Sigmoid colon (tissue), 7 donors: ENCODE measurements around the gene GZF1. TPM values are rescaled to one million over a fixed set of nuclear protein-coding genes. Genes with fewer than 3 reads are reported as not detected.

Experiments used
- DNase-seq: peaks from one replicate; pipeline ENCODE4 v3.0.0-alpha.2; 2019
- H3K27ac ChIP-seq, 4 donors: fragments of 200-600 bp; sonication (generic); one replicate each; pipeline ENCODE4 v1.5.1; 2016 to 2019; ENCODE audit warnings: mild to moderate bottlenecking in 1 of 4
- H3K27me3 ChIP-seq, 3 donors: fragments of 200-600 bp; sonication (generic); one replicate each; pipeline ENCODE4 v1.5.1; 2019; ENCODE audit warnings: mild to moderate bottlenecking in 1 of 3
- H3K36me3 ChIP-seq, 4 donors: fragments of 200-600 bp; sonication (generic); one replicate each; pipeline ENCODE4 v1.5.1; 2016 to 2019
- H3K4me1 ChIP-seq, 4 donors: fragments of 200-600 bp; sonication (generic); one replicate each; pipeline ENCODE4 v1.5.1; 2017 to 2019
- H3K4me3 ChIP-seq, 4 donors: fragments of 200-600 bp; sonication (generic); one replicate each; pipeline ENCODE4 v1.5.1; 2017 to 2019; ENCODE audit warnings: mild to moderate bottlenecking in 2 of 4, moderate library complexity in 1 of 4
- H3K9me3 ChIP-seq, 4 donors: fragments of 200-600 bp in 3 of 4; sonication (generic) in 3 of 4; one replicate each; pipeline versions ENCODE4 v1.5.1 to v1.6.1; 2013 to 2019
- CTCF ChIP-seq, 4 experiments: fragments of 450-650 bp in 3 of 4; fragments of 200-600 bp in 1 of 4; IDR thresholded peaks; one replicate each; pipeline ENCODE4 v1.5.1; 2016 to 2019; ENCODE audit warnings: antibody characterized with exemption in 4 of 4, mild to moderate bottlenecking in 3 of 4, moderate library complexity in 2 of 4
- EP300 ChIP-seq, 4 donors: sonication (generic); formaldehyde crosslinking; IDR thresholded peaks; one replicate each; pipeline ENCODE4 v1.6.1; 2017; ENCODE audit warnings: antibody characterized with exemption in 4 of 4
- POLR2A ChIP-seq, 2 donors: fragments of 450-650 bp; IDR thresholded peaks; one replicate each; pipeline ENCODE4 v1.6.1; 2016; ENCODE audit warnings: antibody characterized with exemption in 2 of 2, mild to moderate bottlenecking in 2 of 2, moderate library complexity in 2 of 2
- POLR2AphosphoS5 ChIP-seq, 4 donors: sonication (generic); formaldehyde crosslinking; IDR thresholded peaks; one replicate each; pipeline ENCODE4 v1.6.1; 2017; ENCODE audit warnings: antibody characterized with exemption in 4 of 4
- WGBS, 2 donors: extraction: QIAGEN DNeasy Blood & Tissue Kit; methylation state at CpG; one replicate each; pipeline ENCODE4 v1.1.7; 2013; 5-methylcytosine and 5-hydroxymethylcytosine counted together
- intact Hi-C: fragments of 100-400 bp; cut with DNase I; formaldehyde crosslinking; loops from one replicate; pipeline ENCODE4 v1.15.1; 2023
- polyA plus RNA-seq, 3 donors: library from polyadenylated mRNA; stranded (reverse); fragments of 200-250 nt; gene quantifications; one replicate each; pipeline ENCODE4 v1.2.3, GENCODE V29; 2013
- total RNA-seq, 4 donors: library from RNA; depleted of rRNA; stranded (reverse); fragments of >200 nt; gene quantifications; one replicate each; pipeline ENCODE4 v1.1.0, GENCODE V29; 2016
- donor health status: healthy with polysubstance abuse.
- donor health status: Bipolar disorder and iron deficiency.
- donor health status: healthy.

GZF1 gene
- total and polyA plus RNA-seq, 7 donors, result 2.4 to 17.5 (median 13.0) TPM

- DNase-seq, result no peak
- Histone ChIP-seq H3K4me1 (peaks cover 0 to 40% (median 19%) of the 10 kb centered on the region in 4 donors), H3K27me3 (no peaks in the 10 kb centered on the region), H3K9me3 (no peaks in the 10 kb centered on the region), H3K27ac (no peak overlapping the region), H3K4me3 (no peak overlapping the region), H3K36me3 (no peaks in the 10 kb centered on the region)
- 88 to 94% methylated on average over 2 of the region's 2 CpGs for WGBS, 2 donors
- TF ChIP-seq EP300 (IDR thresholded peaks at IDR 0.05) (no peak), POLR2A (IDR thresholded peaks at IDR 0.05) (no peak), CTCF (IDR thresholded peaks at IDR 0.05) (no peak), POLR2AphosphoS5 (IDR thresholded peaks at IDR 0.05) (no peak)
- intact Hi-C loops, result no loop called here
Observed at GRCh38 chr20:23407781-23408464, 45.9 kb downstream of the GZF1 start.

DNA sequence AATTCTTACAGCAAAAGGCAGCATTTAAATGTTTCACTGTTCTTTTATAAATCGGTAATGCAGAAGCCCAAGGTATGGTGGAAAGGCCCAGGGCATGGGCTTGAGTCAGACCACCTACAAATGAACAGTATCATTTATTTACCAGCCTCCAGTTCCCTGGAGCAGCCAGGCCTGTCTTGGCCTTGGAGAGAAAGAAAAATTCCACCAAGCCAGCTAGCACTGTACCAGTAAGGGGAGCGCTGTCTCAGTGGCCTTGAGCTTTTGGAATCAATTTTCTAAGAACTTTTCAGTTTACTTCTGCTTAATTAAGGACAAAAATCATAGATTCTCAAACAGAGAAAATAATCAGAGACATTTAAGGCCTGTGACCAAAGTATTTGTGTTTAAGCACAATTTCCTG is 47.0 kb downstream of the GZF1 start:
- peaks cover 0 to 31% (median 14%) of the 10 kb centered on the region in 4 donors for H3K4me1 ChIP-seq

DNA sequence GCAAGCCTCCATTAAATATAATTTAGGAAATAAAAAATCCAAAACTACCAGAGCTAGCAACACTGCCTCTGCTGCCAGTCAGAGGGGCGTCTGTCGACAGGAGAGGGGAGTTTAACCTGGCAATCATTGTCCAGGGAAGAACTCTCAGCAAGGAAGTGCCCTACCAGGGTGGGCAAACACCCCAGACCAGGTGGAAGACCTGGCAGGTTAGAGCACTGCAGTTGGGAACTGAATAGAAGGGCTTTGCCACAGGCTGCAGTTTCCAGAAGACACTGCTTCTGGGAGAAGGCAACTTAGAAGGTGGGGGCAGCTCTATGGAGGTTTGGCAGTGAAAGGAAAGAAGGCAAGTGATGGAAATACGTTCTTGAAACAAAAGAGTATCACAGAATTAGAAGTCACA is 47.8 kb downstream of the GZF1 start:
- WGBS, 2 donors, result 91 to 92% methylated on average over 3 of the region's 3 CpGs
- Histone ChIP-seq H3K4me1 (peaks cover 0 to 24% (median 8%) of the 10 kb centered on the region in 4 donors), H3K36me3 (no peaks in the 10 kb centered on the region), H3K27me3 (no peaks in the 10 kb centered on the region), H3K27ac (no peak overlapping the region), H3K4me3 (no peak overlapping the region), H3K9me3 (no peaks in the 10 kb centered on the region)
- DNase-seq, result no peak
- intact Hi-C loops, result no loop called here
- no peak for TF ChIP-seq POLR2AphosphoS5 (IDR thresholded peaks at IDR 0.05)
- no peak for TF ChIP-seq POLR2A (IDR thresholded peaks at IDR 0.05)
- TF ChIP-seq EP300 (IDR thresholded peaks at IDR 0.05), result no peak
- TF ChIP-seq CTCF (IDR thresholded peaks at IDR 0.05), result no peak

More for the DNA sequence above, 47.0 kb downstream of the GZF1 start:
- no peak overlapping the region for H3K4me3 ChIP-seq
- intact Hi-C loops, result no loop called here
- WGBS, 2 donors, result 94 to 97% methylated on average over 2 of the region's 2 CpGs
- no peaks in the 10 kb centered on the region for H3K27me3 ChIP-seq
- no peaks in the 10 kb centered on the region for H3K9me3 ChIP-seq
- no peak for TF ChIP-seq CTCF (IDR thresholded peaks at IDR 0.05)
- TF ChIP-seq POLR2A (IDR thresholded peaks at IDR 0.05), result no peak
- TF ChIP-seq EP300 (IDR thresholded peaks at IDR 0.05), result no peak
- no peak for TF ChIP-seq POLR2AphosphoS5 (IDR thresholded peaks at IDR 0.05)
- H3K27ac ChIP-seq, result no peak overlapping the region
- H3K36me3 ChIP-seq, result no peaks in the 10 kb centered on the region
- no peak for DNase-seq

GRCh38 chr20:23410916-23411695 is 49.1 kb downstream of the GZF1 start:
- no peak for TF ChIP-seq EP300 (IDR thresholded peaks at IDR 0.05)
- no peak for TF ChIP-seq CTCF (IDR thresholded peaks at IDR 0.05)
- TF ChIP-seq POLR2AphosphoS5 (IDR thresholded peaks at IDR 0.05), result no peak
- no peak for TF ChIP-seq POLR2A (IDR thresholded peaks at IDR 0.05)
- H3K36me3 ChIP-seq, result no peaks in the 10 kb centered on the region
- H3K27ac ChIP-seq, result no peak overlapping the region
- 92% methylated on average over 3 of the region's 3 CpGs for WGBS, 2 donors
- intact Hi-C loops, result no loop called here
- H3K4me3 ChIP-seq, result no peak overlapping the region
- H3K9me3 ChIP-seq, result no peaks in the 10 kb centered on the region
- peaks cover 0 to 30% (median 8%) of the 10 kb centered on the region in 4 donors for H3K4me1 ChIP-seq
- H3K27me3 ChIP-seq, result no peaks in the 10 kb centered on the region
- DNase-seq, result no peak
